ENCODE data around the gene PCDHGA1. TPM values are rescaled to one million over a fixed set of nuclear protein-coding genes. Genes with fewer than 3 reads are reported as not detected.

PCDHGA1 gene
- total RNA-seq, 4 donors from 2014 or later: 0.26 to 0.38 (median 0.33) TPM

GRCh38 chr5:141493500-141494422, 163.4 kb downstream of the PCDHGA1 start:
- peaks cover 34% of the 10 kb centered on the region for H3K36me3 ChIP-seq
- no peak overlapping the region for H3K4me3 ChIP-seq
- TF ChIP-seq POLR2A (IDR thresholded peaks at IDR 0.05): no peak
- no peak for TF ChIP-seq CTCF (IDR thresholded peaks at IDR 0.05)
- no peak for TF ChIP-seq POLR2AphosphoS5 (IDR thresholded peaks at IDR 0.05)
- TF ChIP-seq EP300 (IDR thresholded peaks at IDR 0.05): no peak
- H3K9me3 ChIP-seq: no peaks in the 10 kb centered on the region
- no peak for DNase-seq (ENCODE audit: low spot score in 2 of 2)
- 73% methylated on average over 10 of the region's 10 CpGs for WGBS
- peaks cover 30% of the 10 kb centered on the region for H3K4me1 ChIP-seq
- H3K27me3 ChIP-seq: peaks cover 4% of the 10 kb centered on the region
- peak overlapping the region; percentile 32 for H3K27ac ChIP-seq

GRCh38 chr5:141494761-141495452, 164.6 kb downstream of the PCDHGA1 start:
- no peak for DNase-seq (ENCODE audit: low spot score in 2 of 2)
- Histone ChIP-seq H3K27me3 (peaks cover 4% of the 10 kb centered on the region), H3K36me3 (peaks cover 30% of the 10 kb centered on the region), H3K4me1 (peaks cover 30% of the 10 kb centered on the region), H3K27ac (peak overlapping the region; percentile 20), H3K9me3 (no peaks in the 10 kb centered on the region), H3K4me3 (no peak overlapping the region)
- 70% methylated on average over 16 of the region's 22 CpGs for WGBS
- TF ChIP-seq CTCF (IDR thresholded peaks at IDR 0.05): no peak
- no peak for TF ChIP-seq EP300 (IDR thresholded peaks at IDR 0.05)
- no peak for TF ChIP-seq POLR2AphosphoS5 (IDR thresholded peaks at IDR 0.05)
- no peak for TF ChIP-seq POLR2A (IDR thresholded peaks at IDR 0.05)

GRCh38 chr5:141495453-141495811, 165.1 kb downstream of the PCDHGA1 start:
- no peak for TF ChIP-seq POLR2A (IDR thresholded peaks at IDR 0.05)
- TF ChIP-seq POLR2AphosphoS5 (IDR thresholded peaks at IDR 0.05): no peak
- no peak for TF ChIP-seq EP300 (IDR thresholded peaks at IDR 0.05)
- TF ChIP-seq CTCF (IDR thresholded peaks at IDR 0.05): no peak
- peaks cover 30% of the 10 kb centered on the region for H3K4me1 ChIP-seq
- H3K9me3 ChIP-seq: no peaks in the 10 kb centered on the region
- H3K27ac ChIP-seq: peak overlapping the region; percentile 20
- peaks cover 25% of the 10 kb centered on the region for H3K36me3 ChIP-seq
- 76% methylated on average over 8 of the region's 8 CpGs for WGBS
- DNase-seq (ENCODE audit: low spot score in 2 of 2): no peak
- no peak overlapping the region for H3K4me3 ChIP-seq
- H3K27me3 ChIP-seq: peaks cover 4% of the 10 kb centered on the region

GRCh38 chr5:141496038-141496437, 165.7 kb downstream of the PCDHGA1 start:
- no peaks in the 10 kb centered on the region for H3K9me3 ChIP-seq
- no peak overlapping the region for H3K27ac ChIP-seq
- no peaks in the 10 kb centered on the region for H3K27me3 ChIP-seq
- TF ChIP-seq POLR2AphosphoS5 (IDR thresholded peaks at IDR 0.05) (no peak), POLR2A (IDR thresholded peaks at IDR 0.05) (no peak), CTCF (IDR thresholded peaks at IDR 0.05) (no peak), EP300 (IDR thresholded peaks at IDR 0.05) (no peak)
- peaks cover 20% of the 10 kb centered on the region for H3K36me3 ChIP-seq
- WGBS: 69% methylated on average over 4 of the region's 4 CpGs
- no peak overlapping the region for H3K4me3 ChIP-seq
- H3K4me1 ChIP-seq: peaks cover 30% of the 10 kb centered on the region
- no peak for DNase-seq (ENCODE audit: low spot score in 2 of 2)

GRCh38 chr5:141501761-141502160, 171.4 kb downstream of the PCDHGA1 start:
- no peak overlapping the region for H3K4me3 ChIP-seq
- no peak for TF ChIP-seq POLR2AphosphoS5 (IDR thresholded peaks at IDR 0.05)
- no peak for TF ChIP-seq CTCF (IDR thresholded peaks at IDR 0.05)
- no peak for TF ChIP-seq POLR2A (IDR thresholded peaks at IDR 0.05)
- TF ChIP-seq EP300 (IDR thresholded peaks at IDR 0.05): no peak
- no peak overlapping the region for H3K27ac ChIP-seq
- peaks cover 2% of the 10 kb centered on the region for H3K4me1 ChIP-seq
- 88% methylated on average over 7 of the region's 7 CpGs for WGBS
- H3K9me3 ChIP-seq: no peaks in the 10 kb centered on the region
- DNase-seq (ENCODE audit: low spot score in 2 of 2): no peak
- H3K27me3 ChIP-seq: no peaks in the 10 kb centered on the region
- peaks cover 23% of the 10 kb centered on the region for H3K36me3 ChIP-seq
